HG03097 (cell line): Measurements from ENCODE around the gene HABP2.

Experiments
- ATAC-seq: cut with Tn5 transposase; IDR thresholded peaks from one replicate; pipeline ENCODE4 v1.9.1; 2021; ENCODE audit not compliant: unreplicated experiment, low FRiP score

Gene HABP2

DNA sequence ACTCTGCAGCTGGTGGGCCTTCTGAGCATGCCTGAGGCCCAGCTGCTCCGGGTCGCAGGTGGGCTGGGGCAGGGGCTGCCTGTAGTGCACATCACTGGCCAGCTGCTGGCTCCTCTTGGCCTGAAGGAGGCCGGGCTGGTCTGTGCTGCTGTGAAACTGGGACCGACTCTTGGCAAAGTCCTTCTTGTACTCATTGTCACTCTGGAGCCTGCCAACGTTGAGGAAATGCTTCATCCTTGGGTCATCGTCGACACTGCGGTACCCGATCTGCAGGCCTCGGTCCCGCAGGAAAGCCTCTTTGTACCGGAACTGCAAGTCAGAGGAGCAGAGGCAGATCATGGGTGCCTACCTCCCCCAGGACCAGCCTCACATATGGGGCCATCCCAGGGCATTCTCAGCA, 37.7 kb downstream of the HABP2 start:
- no peak for ATAC-seq

DNA sequence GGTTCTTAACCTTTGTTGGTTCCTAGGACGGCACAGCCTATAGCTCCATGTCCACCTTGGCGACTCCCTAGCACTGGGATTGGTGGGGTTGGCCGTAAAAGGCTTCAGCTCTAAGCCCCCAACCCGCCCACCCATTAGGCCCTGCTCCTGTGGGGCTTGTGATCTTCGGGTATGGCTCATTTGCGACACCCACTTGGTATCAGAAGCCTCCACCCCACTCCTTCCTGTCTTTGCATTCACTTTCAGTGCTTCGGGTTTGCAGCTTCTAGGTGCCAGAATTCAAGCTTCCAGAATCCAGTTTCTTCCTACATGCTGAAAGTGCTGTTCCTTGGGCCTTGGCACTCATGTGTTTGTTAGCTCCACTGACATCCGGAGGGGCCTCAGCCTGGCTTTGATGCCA, 39.5 kb downstream of the HABP2 start:
- ATAC-seq: no peak

GRCh38 chr10:113594652-113595051, 41.8 kb downstream of the HABP2 start:
- ATAC-seq: no peak

DNA sequence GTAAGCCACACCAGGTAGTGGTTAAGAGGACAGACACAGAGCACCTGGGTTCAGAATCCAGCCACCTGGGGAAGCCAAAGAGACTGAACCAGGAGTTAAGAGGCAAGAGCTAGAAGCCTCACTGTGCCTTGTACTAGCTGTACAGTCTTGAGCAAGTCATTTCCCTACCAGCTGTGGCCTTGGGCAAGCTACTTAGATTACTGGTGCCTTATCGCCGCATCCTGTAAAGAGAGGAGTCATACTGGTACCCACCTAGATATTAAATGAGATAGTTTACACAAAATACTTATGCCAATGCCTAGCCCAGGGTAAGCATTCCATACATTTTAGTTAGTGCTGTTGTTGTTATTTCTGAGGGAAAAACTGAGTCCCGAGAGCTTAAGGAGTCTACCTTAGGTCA, 47.7 kb downstream of the HABP2 start:
- ATAC-seq: no peak

DNA sequence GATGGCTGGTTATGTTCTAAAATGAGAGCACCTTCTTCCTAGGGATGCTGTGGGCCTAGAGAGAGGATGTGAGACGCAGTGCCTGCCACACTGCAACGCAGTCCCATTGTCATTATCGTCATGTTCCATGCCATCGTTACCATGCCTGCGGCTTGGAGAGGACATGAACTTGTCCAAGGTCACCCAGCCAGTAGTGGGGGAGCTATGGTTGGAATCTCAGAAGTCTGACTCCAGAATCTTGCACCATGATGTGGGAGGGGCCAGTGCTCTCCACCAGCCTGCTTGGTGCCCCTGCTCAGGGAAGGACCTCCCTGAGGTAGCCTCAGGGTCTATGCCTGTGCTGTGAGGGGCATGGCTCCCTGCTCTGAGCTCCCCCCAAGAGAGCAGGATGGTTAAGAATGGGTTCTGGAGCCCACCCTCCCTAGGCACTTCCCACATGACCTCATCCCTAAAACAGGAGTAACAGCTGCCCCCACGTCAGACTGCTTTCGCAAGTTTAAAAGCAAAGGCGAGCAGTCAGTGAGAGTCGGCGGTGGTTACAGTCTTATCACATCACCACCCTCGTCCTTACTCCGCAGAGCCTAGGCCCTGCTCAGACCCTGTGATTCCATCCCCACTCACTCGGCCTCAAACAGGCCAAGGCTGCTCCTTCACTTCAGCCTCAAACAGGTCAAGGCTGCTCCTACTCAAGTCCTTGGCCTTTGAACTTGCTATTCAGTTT, 50.4 kb downstream of the HABP2 start:
- ATAC-seq: no peak

- no peak for ATAC-seq
Observed at GRCh38 chr10:113604572-113604971, 51.7 kb downstream of the HABP2 start.

- ATAC-seq: no peak
Observed at GRCh38 chr10:113605268-113605978, 52.6 kb downstream of the HABP2 start.

DNA sequence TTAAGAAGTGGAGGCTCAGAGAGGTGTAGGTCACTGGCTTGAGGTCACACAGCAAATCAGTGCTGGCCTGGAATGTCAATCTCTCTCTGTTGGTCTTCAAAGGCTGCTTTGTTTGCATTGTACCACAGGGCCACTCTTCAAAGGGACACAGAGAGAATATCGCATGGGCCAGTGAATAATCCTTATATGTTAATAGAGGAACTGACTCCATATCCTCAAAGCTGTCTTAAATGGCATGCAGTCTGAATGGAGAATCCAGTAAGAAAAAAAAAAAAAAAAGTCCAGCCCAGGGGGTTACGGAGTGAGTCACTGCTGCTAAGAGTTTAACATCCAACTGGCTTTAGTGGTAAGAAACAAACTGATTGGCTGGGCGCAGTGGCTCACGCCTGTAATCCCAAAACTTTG, 56.9 kb downstream of the HABP2 start:
- no peak for ATAC-seq

- ATAC-seq: no peak
Observed at GRCh38 chr10:113610631-113611601, 58.1 kb downstream of the HABP2 start.

GRCh38 chr10:113612154-113612553, 59.3 kb downstream of the HABP2 start:
- no peak for ATAC-seq

GRCh38 chr10:113613427-113613826, 60.6 kb downstream of the HABP2 start:
- no peak for ATAC-seq

DNA sequence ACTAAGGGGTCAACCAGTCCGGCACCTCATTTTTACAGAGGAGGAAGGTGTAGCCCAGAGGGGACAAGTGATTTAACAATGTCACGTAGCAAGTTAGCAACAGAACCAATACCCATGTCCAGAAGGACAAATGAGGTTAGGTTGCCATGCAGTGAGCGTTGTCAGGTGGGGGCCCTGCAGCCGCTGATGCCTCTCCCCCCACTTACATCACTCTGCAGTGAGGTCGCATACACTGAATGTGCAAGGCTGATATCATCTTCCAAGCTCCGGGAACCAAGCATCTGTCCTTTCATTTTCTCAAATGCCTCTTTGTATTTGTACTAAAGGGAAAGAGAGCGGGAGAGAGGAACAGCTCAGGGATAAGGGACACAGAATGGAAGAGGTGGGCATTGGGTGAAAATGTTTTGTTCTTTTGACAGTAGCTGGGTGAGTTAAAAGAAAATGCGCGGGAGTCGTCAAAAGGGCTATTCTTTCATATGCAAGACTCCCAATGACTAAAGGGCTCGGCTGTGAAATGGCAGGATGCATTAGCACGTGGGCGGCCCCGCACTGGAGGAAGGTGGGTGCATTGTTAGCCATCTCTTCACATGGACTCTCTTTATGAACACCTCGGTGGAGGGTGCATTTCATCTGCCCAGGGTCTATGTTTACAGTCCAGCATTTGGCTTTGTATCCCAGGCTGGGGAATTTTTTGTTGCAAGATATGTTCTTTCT, 61.3 kb downstream of the HABP2 start:
- no peak for ATAC-seq

DNA sequence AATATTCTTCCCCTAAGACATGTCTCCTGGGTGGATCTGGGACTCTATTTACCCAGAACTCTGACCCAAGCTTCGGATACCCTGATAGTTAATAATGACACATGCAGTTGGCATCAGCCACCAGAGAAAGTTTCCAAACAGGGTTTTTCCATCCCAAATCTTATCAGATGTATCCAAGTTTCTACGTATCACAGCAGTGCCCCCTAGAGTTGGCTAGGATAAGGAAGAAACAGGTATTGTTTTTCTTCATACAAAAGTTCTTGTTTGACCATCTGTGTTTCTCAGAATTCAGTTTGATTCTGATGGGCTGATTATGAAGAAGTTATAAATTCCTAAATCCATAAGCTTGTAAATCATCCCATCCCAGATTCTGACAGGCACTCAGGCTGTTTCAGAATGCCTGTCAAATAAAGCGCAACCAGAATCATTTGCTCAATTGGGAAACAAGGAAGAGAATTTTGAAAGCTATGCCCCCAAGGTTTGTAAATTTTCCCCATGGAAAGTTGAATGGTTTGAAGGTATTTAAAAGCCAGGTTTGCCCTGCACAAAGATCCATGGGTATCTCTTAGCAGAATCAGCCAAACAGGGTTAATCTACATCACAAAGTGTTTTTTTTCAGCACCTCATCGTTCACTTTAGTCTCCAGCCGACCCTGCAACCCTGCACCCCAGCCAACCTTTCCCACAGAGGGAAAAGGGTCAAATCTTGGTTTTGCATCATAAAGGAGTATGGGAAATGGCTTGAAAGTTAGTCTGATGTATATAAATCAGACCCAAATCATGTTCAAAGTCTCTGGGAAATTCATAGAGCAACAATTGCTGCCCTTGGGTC, 63.6 kb downstream of the HABP2 start:
- ATAC-seq: no peak

- ATAC-seq: no peak
Observed at GRCh38 chr10:113617086-113617485, 64.2 kb downstream of the HABP2 start.

- ATAC-seq: no peak
Observed at GRCh38 chr10:113618338-113618737, 65.5 kb downstream of the HABP2 start.

DNA sequence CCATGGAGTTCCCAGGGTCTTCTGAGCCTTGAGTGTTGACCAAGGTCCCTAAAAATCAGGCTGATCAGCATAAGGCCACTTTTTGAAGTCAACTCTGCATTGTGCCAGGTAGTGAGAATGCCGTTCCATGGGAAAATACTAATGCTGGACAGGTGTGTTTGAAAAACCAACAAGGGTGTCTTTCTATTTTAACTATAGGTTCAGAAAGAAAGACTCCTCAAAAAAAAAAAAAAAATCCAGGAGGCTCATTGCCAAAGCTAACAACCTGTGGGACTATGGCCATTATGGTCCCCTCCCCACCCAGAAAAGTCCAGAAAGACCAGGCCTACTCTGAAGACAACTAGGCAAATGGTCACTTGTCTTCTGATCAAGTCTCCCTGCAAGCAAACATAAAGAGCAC, 66.5 kb downstream of the HABP2 start:
- ATAC-seq: no peak

- ATAC-seq: no peak
Observed at GRCh38 chr10:113620511-113620910, 67.7 kb downstream of the HABP2 start.

DNA sequence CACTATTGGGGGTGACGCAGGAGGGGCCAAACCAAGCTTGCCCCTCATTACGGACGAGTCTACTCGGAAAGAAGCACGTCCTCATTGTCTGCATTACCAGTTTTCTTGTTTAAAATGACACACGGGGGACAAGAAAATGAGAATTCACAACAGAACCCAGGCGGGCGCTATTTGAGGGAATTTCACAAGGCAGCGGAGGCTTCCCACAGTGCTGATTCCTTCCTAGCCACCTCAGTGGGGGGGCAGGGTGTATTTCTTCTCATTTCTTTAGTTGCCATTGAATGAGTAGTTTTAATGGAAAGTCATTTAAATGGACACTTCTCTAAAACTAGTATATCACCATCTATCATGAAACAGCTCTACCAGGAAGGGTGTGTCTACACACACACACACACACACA, 68.1 kb downstream of the HABP2 start:
- no peak for ATAC-seq

DNA sequence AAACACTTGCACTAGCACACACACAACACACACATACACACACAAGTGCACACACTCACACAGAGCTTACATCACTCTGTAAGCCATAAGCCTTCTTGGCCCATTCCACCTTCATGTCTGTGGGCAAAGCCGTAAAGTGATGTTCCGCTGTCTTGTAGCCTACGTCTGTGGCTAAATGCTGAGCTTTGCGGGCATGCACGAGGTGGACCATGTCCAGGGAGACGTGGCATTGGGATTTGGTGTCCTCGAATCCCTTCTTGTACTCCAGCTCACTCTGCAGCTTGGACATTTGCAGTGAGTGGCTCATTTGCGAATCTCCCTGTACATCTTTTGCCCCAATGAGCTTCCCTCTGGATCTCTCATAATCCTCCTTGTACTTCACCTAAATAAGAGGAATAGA, 68.9 kb downstream of the HABP2 start:
- no peak for ATAC-seq

- no peak for ATAC-seq
Observed at GRCh38 chr10:113622831-113623230, 70.0 kb downstream of the HABP2 start.
